SK-N-MC (cell line): Measurements from ENCODE around the gene ECSIT.

Experiments used
- DNase-seq: peaks from one replicate; pipeline ENCODE4 v3.0.0-alpha.2; 2011; ENCODE audit warnings: low read depth, low spot score
- H3K27ac ChIP-seq: fragments of 200-600 bp; sonication (generic); 2 replicates; pipeline ENCODE4 v1.5.1; 2016; ENCODE audit warnings: mixed run types
- H3K36me3 ChIP-seq: fragments of 200-600 bp; sonication (generic); 2 replicates; pipeline ENCODE4 v1.6.1; 2017; ENCODE audit warnings: antibody characterized with exemption, low read length, mixed read lengths; ENCODE audit not compliant: insufficient read depth
- H3K4me3 ChIP-seq: fragments of 200-600 bp; sonication (generic); 2 replicates; pipeline ENCODE4 v1.5.1; 2016
- H3K9ac ChIP-seq: fragments of 200-600 bp; sonication (generic); 2 replicates; pipeline ENCODE4 v1.8.0; 2017; ENCODE audit warnings: mixed run types, mixed read lengths; ENCODE audit not compliant: insufficient read length
- H3K9me3 ChIP-seq: fragments of 200-600 bp; sonication (generic); 2 replicates; pipeline ENCODE4 v1.6.1; 2017; ENCODE audit warnings: low read depth, mild to moderate bottlenecking, antibody characterized with exemption, low read length, moderate library complexity, mixed read lengths
- EZH2 ChIP-seq: fragments of 200-600 bp; sonication (generic); IDR thresholded peaks from one replicate; pipeline ENCODE4 v1.6.1; 2017; ENCODE audit warnings: antibody characterized with exemption
- FOXP2 ChIP-seq: optimal IDR thresholded peaks from 2 replicates; pipeline ENCODE3; 2011; ENCODE audit warnings: mild to moderate bottlenecking, moderate library complexity; ENCODE audit not compliant: insufficient read depth; ENCODE audit errors: extremely low read length, control extremely low read depth
- POLR2AphosphoS5 ChIP-seq: IDR thresholded peaks from 2 replicates; pipeline ENCODE4 v1.6.1; 2012; ENCODE audit warnings: mild to moderate bottlenecking, low read depth, low read length, borderline replicate concordance

ECSIT gene

DNA sequence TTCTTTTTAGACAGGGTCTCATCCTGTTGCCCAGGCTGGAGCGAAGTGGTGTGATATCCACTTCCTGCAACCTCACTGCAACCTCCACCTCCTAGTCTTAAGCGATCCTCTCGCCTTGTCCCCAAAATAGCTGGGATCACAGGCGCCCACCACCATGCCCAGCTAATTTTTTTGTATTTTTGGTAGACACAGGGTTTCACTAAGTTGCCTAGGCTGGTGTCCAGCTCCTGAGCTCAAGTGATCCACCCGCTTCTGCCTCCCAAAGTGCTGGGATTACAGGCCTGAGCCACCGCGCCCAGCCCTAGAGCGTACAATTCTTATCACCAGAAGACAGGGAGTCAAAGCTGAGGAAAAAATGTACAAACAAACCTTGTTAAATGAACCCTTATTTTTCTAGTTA is 34.6 kb upstream of the ECSIT start:
- no peak for DNase-seq
- H3K9me3 ChIP-seq = no peaks in the 10 kb centered on the region
- H3K27ac ChIP-seq = no peak overlapping the region
- H3K36me3 ChIP-seq = no peaks in the 10 kb centered on the region
- no peak for TF ChIP-seq EZH2
- TF ChIP-seq FOXP2 = no peak
- no peak for TF ChIP-seq POLR2AphosphoS5
- H3K4me3 ChIP-seq = no peak overlapping the region
- H3K9ac ChIP-seq = no peak overlapping the region

DNA sequence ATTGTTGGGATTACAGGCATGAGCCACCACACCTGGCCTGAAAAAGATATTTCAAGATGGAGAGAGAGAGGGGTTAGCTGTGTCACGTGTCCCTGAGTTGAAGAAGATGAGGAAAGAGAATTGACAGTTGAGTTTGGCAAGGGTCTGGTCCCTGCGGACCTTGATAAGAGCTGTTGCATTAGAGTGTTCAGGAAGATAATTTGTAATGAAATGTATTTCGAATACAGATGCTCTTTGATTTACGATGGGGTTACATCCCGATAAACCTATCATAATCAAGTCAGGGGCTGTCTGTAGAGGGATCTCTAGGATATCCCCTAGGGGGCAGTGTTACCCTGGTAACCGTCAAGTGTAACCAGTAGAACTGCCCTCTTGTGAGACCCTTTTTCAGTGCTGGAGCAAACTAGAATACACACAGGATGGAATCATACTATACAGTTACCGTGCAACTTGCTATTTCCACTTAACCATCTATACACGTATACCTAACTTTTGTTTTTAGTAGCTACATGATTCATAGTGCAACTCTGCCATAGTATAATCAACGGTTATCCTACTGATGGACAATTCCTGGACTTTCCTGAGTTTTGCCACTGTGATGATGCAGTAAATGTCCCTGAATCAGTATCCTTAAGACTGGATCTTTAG is 31.6 kb upstream of the ECSIT start:
- Histone ChIP-seq H3K4me3 (peak overlapping the region; percentile 99; the same call in 1 of the 2 replicates), H3K36me3 (no peaks in the 10 kb centered on the region), H3K9me3 (no peaks in the 10 kb centered on the region), H3K27ac (no peak overlapping the region), H3K9ac (no peak overlapping the region)
- DNase-seq = peak; percentile 30
- TF ChIP-seq FOXP2 (no peak), EZH2 (no peak), POLR2AphosphoS5 (no peak)

DNA sequence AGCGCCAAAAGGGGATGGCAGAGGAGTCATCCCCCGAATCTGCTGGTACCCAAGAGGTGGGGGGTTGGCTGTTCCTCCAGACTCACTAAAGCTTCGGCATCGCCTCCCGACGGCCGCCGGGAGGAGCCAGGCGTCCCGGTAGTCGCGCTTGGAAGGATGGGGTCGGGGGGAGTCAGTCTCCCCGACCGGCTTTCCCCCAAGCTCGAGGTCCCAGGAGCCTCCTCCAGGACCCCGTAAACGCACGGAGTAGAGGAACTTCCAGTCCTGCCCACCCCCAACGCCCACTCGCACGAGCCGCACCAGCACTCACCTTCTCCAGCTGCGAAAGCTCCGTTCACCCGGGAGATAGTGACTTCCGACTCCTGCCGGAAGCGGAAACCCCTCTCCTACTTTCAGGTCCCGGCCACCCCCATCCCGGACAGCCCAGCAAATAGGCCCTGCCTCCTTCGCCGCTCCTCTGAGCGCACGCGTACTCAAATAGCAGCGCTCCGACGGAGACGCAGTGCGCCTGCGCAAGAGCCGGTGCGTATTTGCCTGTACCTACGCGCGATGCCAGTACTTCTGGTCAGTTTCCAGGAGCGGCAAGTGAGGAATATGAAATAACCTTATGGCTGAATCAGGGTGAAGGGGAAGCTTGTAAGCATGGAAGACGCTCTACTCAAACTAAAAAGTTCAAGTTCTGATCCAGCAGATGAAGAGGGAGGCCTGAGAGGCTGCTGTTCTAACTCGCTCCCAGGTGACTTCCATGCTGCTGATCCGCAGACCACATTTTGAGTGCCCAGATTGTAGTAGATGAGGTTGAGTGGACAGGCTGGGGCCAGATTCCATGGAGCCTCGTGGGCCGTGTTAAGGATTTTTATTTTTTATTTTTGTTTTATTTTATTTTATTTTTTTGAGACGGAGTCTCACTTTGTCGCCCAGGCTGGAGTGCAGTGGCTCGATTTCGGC is 30.2 kb upstream of the ECSIT start, which contains the start of gene ELOF1:
TSS of gene ELOF1 (minus strand) at position 350 of the 948 bp plus-strand sequence. CDS start 4,883 bp downstream, outside the sequence.
- peak; percentile 91 for DNase-seq
- TF ChIP-seq POLR2AphosphoS5 = peak; percentile 98
- TF ChIP-seq FOXP2 = no peak
- Histone ChIP-seq H3K9ac (peak within 1 kb of the TSS; percentile 89), H3K4me3 (peak within 1 kb of the TSS; percentile 99), H3K27ac (no peak within 1 kb of the TSS), H3K36me3 (peaks cover 4% of the 10 kb centered on the region; the same call in 1 of the 2 replicates), H3K9me3 (no peaks in the 10 kb centered on the region)

DNA sequence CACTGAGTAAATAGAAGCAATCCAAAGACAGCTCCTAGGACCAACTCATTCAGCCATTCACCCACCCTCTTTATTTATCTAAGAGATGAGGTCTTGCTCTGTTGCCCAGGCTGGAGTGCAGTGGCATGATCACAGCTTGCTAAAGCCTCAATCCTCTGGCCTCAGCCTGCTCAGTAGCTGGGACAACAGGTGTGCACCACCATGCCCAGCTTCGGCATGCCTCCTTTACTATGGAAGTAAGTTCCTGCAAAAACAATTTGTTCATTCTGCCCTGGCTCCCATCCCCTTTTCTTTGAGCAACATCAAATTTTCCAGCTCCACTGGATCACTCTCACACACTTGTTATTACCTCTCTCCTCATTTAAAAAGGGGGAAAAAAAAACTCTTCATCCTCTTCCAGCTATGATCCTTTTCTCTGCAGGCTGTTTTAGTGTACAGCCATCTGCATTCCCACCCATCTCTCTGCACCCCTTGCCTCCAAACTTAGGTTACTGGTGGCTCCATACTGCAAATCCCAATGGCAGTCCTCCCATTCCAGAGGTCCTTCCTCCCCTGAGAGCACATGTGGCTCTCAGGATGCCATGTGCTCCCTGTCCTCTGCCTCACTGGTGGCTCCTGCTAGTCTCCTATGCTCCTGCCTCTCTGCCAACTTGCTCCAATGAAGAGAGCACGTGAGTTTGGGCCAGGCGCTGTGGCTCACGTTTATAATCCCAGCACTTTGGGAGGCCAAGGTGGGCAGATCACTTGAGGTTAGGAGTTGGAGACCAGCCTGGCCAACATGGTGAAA is 27.9 kb upstream of the ECSIT start:
- Histone ChIP-seq H3K9me3 (no peaks in the 10 kb centered on the region), H3K27ac (no peak overlapping the region), H3K4me3 (no peak overlapping the region), H3K36me3 (peaks cover 15% of the 10 kb centered on the region; the same call in 1 of the 2 replicates), H3K9ac (no peak overlapping the region)
- no peak for DNase-seq
- TF ChIP-seq FOXP2 = no peak
- TF ChIP-seq POLR2AphosphoS5 = no peak
- TF ChIP-seq EZH2 = no peak

DNA sequence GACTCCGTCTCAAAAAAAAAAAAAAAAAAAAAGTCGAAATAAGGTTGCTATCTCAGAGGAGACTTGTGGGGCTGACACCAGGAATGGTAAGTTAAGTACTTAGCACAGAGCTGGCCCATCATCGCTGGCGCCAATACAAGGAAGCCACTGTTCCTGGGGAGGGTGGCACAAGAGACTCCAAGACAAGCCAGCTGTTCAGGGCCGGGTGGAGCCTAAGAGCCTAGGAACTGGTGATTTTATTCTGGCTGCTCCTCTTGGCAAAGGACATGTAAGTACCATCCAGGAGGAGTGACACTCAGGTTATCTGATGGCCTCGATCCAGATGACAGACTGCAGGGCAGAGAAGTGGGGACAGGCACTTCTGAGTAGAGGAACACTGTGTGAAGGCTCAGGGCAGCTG is 26.3 kb upstream of the ECSIT start:
- DNase-seq = no peak
- no peak overlapping the region for H3K27ac ChIP-seq
- no peak overlapping the region for H3K9ac ChIP-seq
- H3K9me3 ChIP-seq = no peaks in the 10 kb centered on the region
- H3K4me3 ChIP-seq = no peak overlapping the region
- H3K36me3 ChIP-seq = peaks cover 15% of the 10 kb centered on the region; the same call in 1 of the 2 replicates
- TF ChIP-seq EZH2 = no peak
- no peak for TF ChIP-seq POLR2AphosphoS5
- no peak for TF ChIP-seq FOXP2

DNA sequence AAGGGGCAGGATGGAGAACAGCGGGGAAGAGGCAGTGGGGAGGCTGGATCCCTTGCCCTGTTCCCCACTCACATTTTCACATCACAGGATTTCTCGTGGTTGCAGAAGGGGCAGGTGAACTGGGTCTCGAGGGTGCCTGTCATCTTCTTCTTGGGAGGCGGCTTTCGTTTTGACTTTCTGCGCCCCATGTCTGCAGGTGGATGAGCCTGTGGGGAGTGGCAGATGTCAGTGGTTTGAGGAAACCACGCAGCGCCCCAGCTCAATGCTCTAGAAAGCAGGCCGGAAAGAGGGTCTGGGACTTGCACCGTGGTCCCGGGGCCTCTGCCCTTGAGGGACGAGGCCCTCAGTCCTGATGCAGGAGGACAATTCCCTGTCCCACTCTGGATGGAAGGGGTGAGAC is 25.2 kb upstream of the ECSIT start:
- no peak overlapping the region for H3K9ac ChIP-seq
- H3K27ac ChIP-seq = no peak overlapping the region
- H3K9me3 ChIP-seq = no peaks in the 10 kb centered on the region
- DNase-seq = no peak
- H3K36me3 ChIP-seq = peaks cover 15% of the 10 kb centered on the region; the same call in 1 of the 2 replicates
- TF ChIP-seq POLR2AphosphoS5 (no peak), FOXP2 (no peak), EZH2 (no peak)
- no peak overlapping the region for H3K4me3 ChIP-seq

DNA sequence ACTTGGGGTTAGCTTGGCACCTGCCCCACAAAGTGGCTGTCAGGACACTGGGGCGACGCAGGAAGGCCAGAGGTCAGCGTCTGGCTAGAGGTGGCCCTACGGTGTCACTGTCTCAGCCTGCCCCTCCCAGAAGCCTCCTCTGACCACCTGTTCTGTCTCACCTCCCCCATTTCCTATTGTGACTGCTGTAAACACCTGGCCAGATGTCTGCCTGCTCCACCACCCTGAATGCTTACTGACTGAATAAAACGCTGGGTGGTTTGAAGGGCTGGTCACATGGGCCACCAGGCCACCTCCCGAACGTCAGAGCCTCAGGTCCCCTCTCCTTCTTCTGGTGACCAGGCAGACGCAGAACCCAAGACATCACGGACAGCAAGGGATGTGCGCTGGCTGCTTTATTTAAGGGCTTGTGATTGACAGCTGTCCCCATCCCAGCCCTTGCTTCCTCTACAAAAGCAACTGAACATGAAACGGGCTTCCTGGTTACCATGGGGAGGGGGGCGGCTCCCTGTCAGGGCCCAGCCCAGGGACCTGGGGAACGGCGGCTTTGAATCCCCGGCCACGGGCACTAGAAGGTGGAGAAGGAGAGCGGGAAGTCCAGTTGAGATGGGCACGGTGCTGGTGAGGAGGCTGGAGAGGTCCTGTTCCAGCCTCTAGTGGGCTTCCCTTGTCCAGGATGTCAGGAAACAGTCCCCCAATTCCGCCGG is 23.9 kb upstream of the ECSIT start:
- Histone ChIP-seq H3K9me3 (no peaks in the 10 kb centered on the region), H3K4me3 (no peak overlapping the region), H3K27ac (no peak overlapping the region), H3K36me3 (peaks cover 15% of the 10 kb centered on the region; the same call in 1 of the 2 replicates), H3K9ac (no peak overlapping the region)
- no peak for DNase-seq
- TF ChIP-seq FOXP2 (no peak), POLR2AphosphoS5 (no peak), EZH2 (no peak)
